NCI-H748 (cell line): ENCODE results near the gene DNAJC10.

Experiments
- DNase-seq: peaks from one replicate; lab custom pipeline; 2025; ENCODE audit not compliant: unreplicated experiment; lab: John Stamatoyannopoulos, UW

The DNAJC10 gene

GRCh38 chr2:182831921-182832320 is 115.9 kb downstream of the DNAJC10 start:
- DNase-seq = no peak

DNA sequence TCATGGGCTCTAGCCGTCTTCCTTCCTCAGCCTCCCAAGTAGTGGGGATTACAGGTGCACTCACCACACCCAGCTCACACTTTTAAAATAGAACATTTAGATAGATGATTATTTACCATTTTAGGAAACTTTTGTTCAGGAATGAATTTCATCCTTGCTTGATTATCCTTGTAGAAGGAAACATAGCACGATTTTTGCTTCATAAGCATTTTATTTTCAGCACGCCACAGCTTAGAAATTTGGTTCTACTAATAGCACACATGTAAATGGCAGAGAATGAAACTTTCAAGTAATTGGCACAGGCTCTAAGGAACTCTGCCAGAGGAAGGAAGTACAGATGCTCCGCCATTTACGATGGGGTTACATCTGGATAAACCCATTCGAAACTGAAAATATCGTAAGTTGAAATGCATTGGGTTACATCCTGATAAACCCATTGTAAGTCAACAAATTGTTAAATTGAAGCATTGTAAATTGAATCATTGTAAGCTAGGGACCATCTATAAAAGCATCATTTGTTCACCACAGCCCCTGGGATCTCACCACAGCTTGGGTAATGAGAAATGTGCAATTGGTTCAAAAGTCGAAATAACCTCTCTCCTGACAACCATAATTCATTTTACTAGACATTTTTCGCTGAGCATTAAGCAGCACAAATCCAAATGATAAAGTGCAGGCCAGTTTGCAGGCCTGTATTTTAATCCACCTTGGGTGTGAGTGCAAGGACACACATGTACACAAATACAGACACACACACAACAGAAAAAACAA is 117.2 kb downstream of the DNAJC10 start:
- no peak for DNase-seq

DNA sequence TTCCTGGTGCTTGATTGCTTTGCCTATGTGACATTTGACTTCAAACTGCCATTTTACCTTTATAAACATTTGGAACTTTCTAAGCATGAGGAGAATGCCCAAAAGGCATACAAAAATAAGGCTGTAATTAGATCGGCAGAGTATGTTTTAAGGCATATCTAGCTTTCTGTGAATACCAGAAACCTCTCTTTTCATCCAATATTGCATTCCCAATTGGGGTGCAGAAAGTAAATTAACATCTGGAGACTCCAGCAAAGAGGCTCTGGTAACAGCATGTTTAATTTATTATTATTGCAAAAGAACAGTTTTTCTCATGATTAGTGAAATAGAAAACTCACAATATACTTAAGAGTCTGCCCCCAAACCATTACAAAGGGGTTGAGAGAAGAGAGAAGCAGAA is 118.2 kb downstream of the DNAJC10 start:
- no peak for DNase-seq

DNA sequence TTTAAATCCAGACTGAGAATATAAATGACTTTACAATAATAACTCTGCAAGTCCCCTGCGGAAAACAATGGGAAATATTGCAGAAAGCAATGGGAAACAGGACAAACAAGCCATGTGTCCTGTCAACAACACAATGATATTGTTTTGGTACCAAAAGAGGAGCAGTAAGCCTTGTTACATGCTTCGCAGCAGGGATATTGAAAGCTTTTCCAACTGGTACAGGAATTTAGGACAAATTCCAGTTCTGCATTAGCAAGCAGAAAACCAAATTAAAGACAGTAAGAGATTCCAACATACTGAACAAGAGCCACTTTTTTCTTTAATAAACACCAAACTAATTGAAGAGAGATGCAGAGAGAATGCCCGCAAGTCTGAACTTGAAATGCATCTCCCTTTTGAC is 120.4 kb downstream of the DNAJC10 start:
- DNase-seq = no peak
